Measurements from ENCODE around the gene CSTB.

The CSTB gene

DNA sequence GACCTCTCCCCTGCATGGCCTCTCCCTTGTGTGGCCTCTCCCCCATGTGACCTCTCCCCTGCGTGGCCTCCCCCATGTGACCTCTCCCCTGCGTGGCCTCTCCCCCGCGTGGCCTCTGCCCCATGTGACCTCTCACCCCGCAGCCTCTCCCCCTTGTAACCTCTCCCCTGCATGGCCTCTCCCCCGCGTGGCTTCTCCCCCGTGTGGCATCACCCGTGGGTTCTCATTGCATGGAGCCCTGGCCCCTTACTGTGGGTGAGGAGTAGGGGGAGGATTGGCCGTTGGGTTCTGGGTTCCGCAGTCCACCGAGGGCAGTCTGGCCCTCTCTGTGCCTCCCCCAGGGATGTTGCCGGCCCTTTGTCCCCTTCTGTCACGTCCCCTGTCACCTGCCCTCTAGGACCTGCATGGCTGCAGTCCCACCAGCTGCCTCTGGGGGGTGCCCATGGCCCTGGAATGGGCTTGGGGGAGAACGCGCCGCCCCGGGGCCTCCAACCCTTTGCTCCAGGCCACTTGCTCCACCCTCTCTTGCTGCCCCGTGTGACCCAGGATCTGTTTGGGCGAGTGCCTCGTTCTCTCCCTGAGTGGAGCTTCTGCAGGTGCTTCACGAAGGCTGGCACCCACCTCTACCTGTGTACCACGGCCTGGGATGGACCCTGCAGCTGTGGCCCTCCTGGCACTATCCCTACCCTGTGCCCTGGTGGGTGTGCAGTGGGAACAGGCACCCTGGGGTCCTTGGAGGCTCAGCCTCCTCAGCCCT is 34.6 kb upstream of the CSTB start:
- DNase-seq, result peak; percentile 50

GRCh38 chr21:43809853-43810504 is 33.9 kb upstream of the CSTB start:
- DNase-seq, result no peak

GRCh38 chr21:43809346-43809799 is 33.3 kb upstream of the CSTB start:
- no peak for DNase-seq

DNA sequence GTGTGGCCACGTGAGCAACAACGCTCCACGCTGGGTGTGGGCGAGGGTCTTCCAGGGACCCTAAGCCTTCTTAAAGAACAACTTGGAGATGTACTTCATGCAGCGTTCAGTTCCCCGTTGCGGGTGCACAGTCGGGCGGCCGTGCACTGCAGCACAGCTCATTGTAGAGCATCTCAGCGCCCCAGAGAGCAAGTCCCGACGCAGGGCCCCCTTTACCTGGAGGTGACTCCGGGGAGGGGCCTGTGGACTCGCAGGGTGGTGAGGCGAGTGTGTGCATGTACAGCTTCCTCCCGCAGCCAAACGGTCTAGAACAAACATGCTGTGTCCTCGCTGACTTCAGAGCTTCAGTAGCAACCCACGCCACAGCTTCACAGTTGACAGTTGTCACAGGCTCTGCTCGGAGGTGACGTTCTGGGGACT is 32.7 kb upstream of the CSTB start:
- no peak for DNase-seq

DNA sequence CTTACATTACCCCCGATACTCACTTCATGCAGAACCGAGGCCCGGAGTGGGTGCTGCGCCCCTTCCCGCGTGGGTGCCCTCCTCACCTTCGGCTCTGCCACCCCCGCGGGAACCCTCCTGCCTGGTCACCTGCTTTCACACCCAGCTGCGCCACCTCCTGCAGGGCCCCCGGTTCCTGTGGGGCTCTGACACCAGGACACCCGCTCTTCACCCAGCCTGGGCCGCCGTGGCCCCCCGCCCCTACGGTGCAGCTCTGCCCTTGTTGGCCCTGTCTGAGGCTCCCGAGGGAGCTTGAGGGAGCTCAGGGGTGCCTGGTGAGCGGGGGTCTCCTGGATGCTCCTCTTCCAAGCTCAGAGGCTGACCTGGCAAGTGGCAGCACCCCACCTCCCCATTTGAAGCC is 32.3 kb upstream of the CSTB start:
- no peak for DNase-seq

DNA sequence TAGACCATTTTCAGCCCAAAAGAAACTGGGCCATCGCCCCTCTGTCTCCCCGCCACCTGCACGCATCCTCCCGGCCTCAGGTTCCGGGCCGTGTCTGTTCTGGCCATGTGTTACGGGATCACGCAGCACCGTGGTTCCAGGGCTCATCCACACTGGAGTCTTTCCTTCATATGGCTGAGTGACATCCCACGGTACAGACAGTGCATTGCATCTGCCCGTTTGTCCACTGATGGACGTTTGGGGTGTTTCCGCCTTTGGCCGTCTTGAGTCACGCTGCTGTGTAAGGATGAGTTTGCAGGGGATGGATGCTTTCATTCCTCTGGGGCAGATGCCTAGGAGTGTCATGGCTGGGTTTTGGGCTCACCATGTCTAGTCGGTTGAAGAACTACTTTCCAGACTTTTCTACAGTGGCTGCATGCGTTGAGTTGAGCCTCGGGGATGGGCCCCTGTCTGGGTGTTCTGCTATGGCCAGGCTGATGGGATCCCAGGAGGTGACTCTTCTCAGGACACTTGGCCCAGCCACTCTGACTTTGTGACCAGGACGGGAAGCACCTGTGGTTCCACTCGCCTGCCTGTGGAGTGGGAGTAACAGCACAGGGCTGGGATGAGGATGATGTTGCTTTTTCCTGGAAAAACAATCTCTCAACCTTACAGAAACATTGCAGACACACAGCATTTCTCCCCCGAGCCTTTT is 30.1 kb upstream of the CSTB start:
- no peak for DNase-seq

DNA sequence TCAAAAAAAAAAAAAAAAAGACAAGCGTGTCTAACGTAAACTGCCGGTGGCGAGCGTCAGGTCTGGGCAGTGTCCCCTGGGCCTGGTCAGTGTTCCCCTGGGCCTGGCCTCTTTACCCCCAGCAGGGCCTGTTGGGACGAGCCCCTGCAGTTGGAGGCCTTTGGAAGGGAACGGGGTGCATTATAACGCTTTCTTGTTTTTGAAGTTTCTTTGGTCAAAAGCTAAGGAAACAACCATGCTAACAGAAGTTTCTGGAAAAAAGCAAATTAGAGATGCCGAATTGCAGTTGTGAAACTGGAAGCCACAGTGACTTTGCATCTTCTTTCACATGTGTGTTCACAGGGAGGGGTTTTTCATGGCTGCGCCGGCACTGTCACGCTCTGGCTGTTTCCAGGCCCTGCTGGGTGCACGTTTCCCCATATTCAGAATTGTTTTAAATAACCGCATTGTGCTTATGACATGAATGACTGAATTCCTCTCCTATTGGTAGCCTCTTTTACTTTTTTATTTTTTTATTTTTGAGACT is 29.2 kb upstream of the CSTB start:
- DNase-seq, result no peak

- DNase-seq, result no peak
Measured at GRCh38 chr21:43803558-43804300, 27.6 kb upstream of the CSTB start.

- no peak for DNase-seq
Measured at GRCh38 chr21:43802713-43803313, 26.7 kb upstream of the CSTB start.

DNA sequence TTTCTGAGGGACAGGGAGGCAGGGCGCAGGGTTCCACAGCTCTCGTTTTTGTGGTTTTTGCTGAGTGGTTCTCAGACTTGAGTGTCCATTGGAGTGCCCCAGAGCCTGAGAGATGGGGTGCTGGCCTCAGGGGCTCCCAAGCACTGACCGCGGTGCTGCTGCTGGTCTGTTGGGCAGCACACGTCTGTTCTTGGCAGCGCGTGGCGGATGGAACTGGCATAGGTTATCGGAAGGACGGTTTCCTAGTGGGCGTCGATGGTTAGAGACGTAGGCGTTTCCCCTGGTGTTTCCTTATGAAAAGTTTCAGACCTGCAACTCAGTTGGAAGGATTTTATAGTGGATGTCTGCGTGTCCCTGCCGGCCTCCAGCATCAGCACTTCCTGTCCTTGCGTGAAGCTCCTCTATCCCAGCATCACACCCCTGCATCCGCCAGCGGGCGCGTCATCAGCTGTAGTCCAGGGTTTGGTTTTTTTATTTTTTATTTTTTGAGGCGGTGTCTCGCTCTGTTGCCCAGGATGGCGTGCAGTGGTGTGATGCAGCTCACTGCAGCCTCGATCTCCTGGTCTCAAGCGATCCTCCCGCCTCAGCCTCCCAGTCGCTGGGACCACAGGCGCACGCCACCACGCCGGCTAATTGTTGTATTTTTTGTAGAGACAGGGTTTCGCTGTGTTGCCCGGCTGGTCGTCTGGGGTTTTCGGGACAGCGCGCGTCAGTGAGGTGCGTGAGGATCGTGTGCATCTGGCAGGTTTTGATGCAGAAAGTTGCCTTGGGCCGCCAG is 25.1 kb upstream of the CSTB start:
- no peak for DNase-seq

GRCh38 chr21:43800566-43800965 is 24.5 kb upstream of the CSTB start:
- no peak for DNase-seq

- no peak for DNase-seq
Measured at GRCh38 chr21:43800124-43800523, 24.0 kb upstream of the CSTB start.

GRCh38 chr21:43799301-43799840 is 23.3 kb upstream of the CSTB start:
- no peak for DNase-seq

DNA sequence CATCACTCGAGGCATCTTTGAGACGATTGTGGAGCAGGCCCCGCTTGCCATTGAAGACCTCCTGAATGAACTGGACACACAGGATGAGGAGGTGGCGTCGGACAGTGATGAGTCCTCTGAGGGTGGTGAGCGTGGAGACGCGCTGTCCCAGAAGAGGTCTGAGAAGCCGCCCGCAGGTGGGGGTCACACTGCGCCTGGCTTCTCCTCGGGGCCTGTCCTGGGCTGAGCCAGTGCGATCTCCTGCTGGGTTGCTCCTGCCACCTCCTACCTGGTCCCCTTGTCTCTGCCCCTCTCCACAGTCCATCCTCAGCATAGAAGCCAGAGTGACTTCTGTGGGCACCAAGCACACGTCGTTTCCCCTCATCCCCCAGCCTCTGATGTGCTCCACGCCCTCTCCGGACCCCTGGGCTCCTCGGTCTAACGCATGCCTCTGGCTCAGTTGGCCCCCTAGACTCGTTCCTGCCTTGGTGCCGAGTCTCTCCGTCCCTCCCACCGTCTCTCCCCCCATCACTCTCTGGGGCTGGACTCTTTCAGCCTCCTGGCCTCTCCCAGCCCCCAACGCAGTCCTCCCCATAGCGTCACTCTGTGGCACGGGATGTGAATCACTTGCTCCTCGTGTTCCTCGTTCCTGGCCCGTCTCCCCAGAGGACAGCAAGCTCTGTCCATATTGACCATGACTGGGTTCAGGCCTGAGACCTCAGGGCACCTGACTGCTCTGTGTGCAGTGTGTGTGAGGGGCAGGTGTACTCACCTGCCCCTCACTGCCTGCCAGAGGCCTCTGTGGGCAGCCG is 22.0 kb upstream of the CSTB start:
- DNase-seq, result no peak

DNA sequence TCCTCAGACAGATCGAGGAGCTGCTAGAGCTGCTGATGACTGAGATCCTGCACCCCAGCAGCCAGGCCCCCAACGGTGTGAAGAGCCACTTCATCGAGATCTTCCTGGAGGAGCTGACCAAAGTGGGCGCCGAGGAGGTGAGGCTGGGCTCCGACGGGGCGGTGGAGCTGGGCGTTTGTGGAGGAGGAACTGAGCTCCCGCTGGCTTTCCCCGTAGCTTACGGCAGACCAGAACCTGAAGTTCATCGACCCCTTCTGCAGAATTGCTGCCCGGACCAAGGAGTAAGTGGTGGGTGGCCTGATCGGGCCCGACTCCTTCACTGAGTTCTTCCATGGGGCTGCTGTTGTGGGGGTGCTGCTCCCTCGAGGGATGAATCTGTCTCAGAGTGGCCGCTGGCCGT is 21.3 kb upstream of the CSTB start:
- DNase-seq, result no peak

DNA sequence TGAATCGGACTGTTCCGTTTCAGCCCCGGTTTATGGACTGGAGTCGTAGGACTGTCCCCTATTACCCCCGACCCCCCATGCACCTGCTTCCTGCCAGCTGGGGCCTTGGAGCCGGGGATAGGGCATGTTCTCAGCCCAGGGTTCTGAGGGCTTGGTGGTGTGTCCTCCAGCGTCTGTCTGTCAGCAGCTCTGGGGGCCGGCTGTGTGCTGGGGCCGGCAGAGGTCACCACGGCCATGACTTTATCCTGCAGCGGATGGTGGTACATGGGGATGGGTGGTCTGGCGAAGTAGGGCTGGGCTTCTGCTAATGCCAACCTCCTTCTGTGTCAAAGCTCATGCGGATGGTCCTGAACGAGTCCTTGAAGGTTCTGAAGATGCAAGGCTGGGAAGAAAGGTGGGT is 18.7 kb upstream of the CSTB start:
- no peak for DNase-seq

GRCh38 chr21:43794311-43794710 is 18.2 kb upstream of the CSTB start:
- no peak for DNase-seq

DNA sequence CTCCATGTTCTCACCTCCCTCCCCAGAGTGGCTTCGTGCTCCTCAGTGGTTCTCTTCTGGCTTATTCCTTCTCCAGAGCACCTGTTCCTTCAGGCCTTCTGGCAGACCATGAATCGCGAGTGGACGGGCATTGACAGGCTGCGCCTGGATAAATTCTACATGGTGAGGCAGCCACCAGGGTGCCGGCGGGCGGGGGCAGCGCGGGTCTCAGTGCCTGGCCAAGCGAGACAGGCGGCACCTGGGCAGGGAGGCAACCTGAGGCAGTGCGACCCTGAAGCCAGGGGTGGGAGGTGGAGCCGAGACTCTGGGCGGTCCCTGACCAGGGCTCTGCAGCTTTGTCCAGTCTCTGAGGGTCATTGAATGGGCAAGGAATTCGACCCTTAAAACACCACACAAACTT is 17.1 kb upstream of the CSTB start:
- no peak for DNase-seq

DNA sequence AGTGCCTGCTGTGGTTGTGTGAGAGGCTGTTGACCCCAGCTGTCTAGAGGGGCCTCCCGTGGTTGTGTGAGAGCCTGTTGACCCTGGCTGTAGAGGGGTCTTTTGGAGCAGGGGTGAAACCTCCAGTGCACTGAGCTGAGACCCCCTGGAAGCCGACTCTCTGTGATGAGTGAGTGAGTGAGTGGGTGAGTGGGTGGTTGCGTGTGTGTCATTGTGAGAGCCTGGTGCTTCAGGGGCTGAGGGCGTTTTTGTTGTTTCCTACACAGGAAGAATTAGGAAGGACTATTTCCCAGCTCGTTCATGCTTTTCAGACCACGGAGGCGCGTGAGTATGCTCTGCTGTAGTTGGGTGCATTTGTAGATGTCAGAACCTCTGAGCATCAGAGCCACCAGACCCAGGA is 16.3 kb upstream of the CSTB start:
- no peak for DNase-seq

GRCh38 chr21:43790010-43790524 is 14.0 kb upstream of the CSTB start:
- no peak for DNase-seq
